GM23338 (cell line): Measurements from ENCODE around the gene RPUSD1.

ENCODE experiments used
- CREB1 ChIP-seq: fragments of 250-450 bp; sonication (Bioruptor Pico); IDR thresholded peaks from 2 replicates; pipeline ENCODE4 v1.5.0; 2020; ENCODE audit warnings: low read depth, mild to moderate bottlenecking, moderate library complexity
- CTCF ChIP-seq, 2 experiments: fragments of 200-600 bp in 1 of 2; sonication (generic) in 1 of 2; conservative IDR thresholded peaks; 2 replicates each; pipeline versions ENCODE4 v1.5.1 to v1.6.1; 2016 to 2017; ENCODE audit warnings: antibody characterized with exemption in 2 of 2, low read depth in 2 of 2, mild to moderate bottlenecking in 2 of 2, moderate library complexity in 1 of 2
- ETS1 ChIP-seq: IDR thresholded peaks from 2 replicates; pipeline ENCODE4 v1.6.1; 2016; ENCODE audit warnings: antibody characterized with exemption
- EZH2 ChIP-seq: fragments of 200-600 bp; sonication (generic); IDR thresholded peaks from one replicate; pipeline ENCODE4 v1.8.0; 2017; ENCODE audit warnings: antibody characterized with exemption, mild to moderate bottlenecking, low read depth; ENCODE audit not compliant: unreplicated experiment
- EZH2phosphoT487 ChIP-seq: fragments of 200-600 bp; sonication (generic); IDR thresholded peaks from one replicate; pipeline ENCODE4 v1.8.1; 2018; ENCODE audit warnings: antibody characterized with exemption; ENCODE audit not compliant: unreplicated experiment
- JUNB ChIP-seq: IDR thresholded peaks from one replicate; pipeline ENCODE4 v1.6.1; 2016; ENCODE audit warnings: antibody characterized with exemption; ENCODE audit not compliant: unreplicated experiment
- NANOG ChIP-seq: IDR thresholded peaks from 2 replicates; pipeline ENCODE4 v1.6.1; 2016; ENCODE audit warnings: antibody characterized with exemption, borderline replicate concordance
- POLR2AphosphoS5 ChIP-seq: IDR thresholded peaks from 2 replicates; pipeline ENCODE4 v1.6.1; 2016; ENCODE audit warnings: antibody characterized with exemption, low read depth
- REST ChIP-seq: IDR thresholded peaks from one replicate; pipeline ENCODE4 v1.6.1; 2018; ENCODE audit warnings: antibody characterized with exemption; ENCODE audit not compliant: unreplicated experiment
- ZNF114 ChIP-seq: fragments of 250-450 bp; sonication (Bioruptor Pico); IDR thresholded peaks from 2 replicates; pipeline ENCODE4 v1.5.0; 2020; ENCODE audit warnings: mild to moderate bottlenecking, moderate library complexity
- ZNF331 ChIP-seq: fragments of 250-450 bp; sonication (Bioruptor Pico); IDR thresholded peaks from 2 replicates; pipeline ENCODE4 v1.5.0; 2020; ENCODE audit warnings: low read depth, mild to moderate bottlenecking, moderate library complexity

- TF ChIP-seq REST, result no peak
- TF ChIP-seq CTCF (conservative IDR thresholded peaks at IDR 0.05; ENCODE audit: low read depth in 2 of 2), result no peak
- TF ChIP-seq NANOG, result no peak
- no peak for TF ChIP-seq EZH2phosphoT487
- no peak for TF ChIP-seq JUNB
- TF ChIP-seq POLR2AphosphoS5, result 0 out of 2 replicates have a peak, but pooled peaks have one; percentile 14
- no peak for TF ChIP-seq EZH2
- TF ChIP-seq CREB1 (CRISPR knock-in tag), result no peak
- no peak for TF ChIP-seq ZNF331 (CRISPR knock-in tag)
- TF ChIP-seq ZNF114 (CRISPR knock-in tag), result no peak
- no peak for TF ChIP-seq ETS1
Observed at GRCh38 chr16:783404-784161, 4.6 kb downstream of the RPUSD1 start.
